ENCODE results near the gene RHEX. TPM values are rescaled to one million over a fixed set of nuclear protein-coding genes. Genes with fewer than 3 reads are reported as not detected.

The RHEX gene
- total and polyA plus RNA-seq, 2 donors (not counting 1 experiment from before 2014, with no cell fraction given) = not detected

- Histone ChIP-seq H3K27me3 (ENCODE audit: control insufficient read depth, insufficient read depth, low read length) (peaks cover 9% of the 10 kb centered on the region), H3K79me2 (ENCODE audit: control insufficient read depth, insufficient read depth, low read length) (no peaks in the 10 kb centered on the region), H3K4me1 (ENCODE audit: control insufficient read depth, extremely low read depth, insufficient read depth, low read length) (no peaks in the 10 kb centered on the region), H2AFZ (ENCODE audit: low read length) (no peak overlapping the region), H3K4me2 (ENCODE audit: extremely low read depth, insufficient read depth, low read length) (no peak overlapping the region), H3K36me3 (ENCODE audit: control insufficient read depth, insufficient read depth, low read length) (no peaks in the 10 kb centered on the region), H3K4me3 (replicated peaks in 1 of 4; ENCODE audit: control extremely low read depth in 1 of 4, insufficient read depth in 1 of 4, low read depth in 3 of 4, low read length in 4 of 4) (no peak overlapping the region), H3K9me3 (ENCODE audit: control insufficient read depth, insufficient read depth, low read depth, low read length) (no peaks in the 10 kb centered on the region), H3K9ac (ENCODE audit: insufficient read depth, low read length) (no peak overlapping the region), H3K27ac (ENCODE audit: insufficient read depth, low read length) (no peak overlapping the region), H4K20me1 (ENCODE audit: control insufficient read depth, extremely low read depth, insufficient read depth, low read length) (no peaks in the 10 kb centered on the region)
- no peak for TF ChIP-seq CTCF (conservative IDR thresholded peaks at IDR 0.05 in 1 of 2, IDR thresholded peaks at IDR 0.05 in 1 of 2; ENCODE audit: low read depth in 1 of 2, low read length in 2 of 2)
- no peak for TF ChIP-seq EZH2 (IDR thresholded peaks at IDR 0.05; ENCODE audit: low read length, missing control alignments)
- DNase-seq (ENCODE audit: low read depth in 2 of 2) = no peak
Measured at GRCh38 chr1:206122686-206123085, 69.7 kb downstream of the RHEX start.

- Histone ChIP-seq H3K4me3 (replicated peaks in 1 of 4; ENCODE audit: control extremely low read depth in 1 of 4, insufficient read depth in 1 of 4, low read depth in 3 of 4, low read length in 4 of 4) (no peak overlapping the region), H3K9me3 (ENCODE audit: control insufficient read depth, insufficient read depth, low read depth, low read length) (no peaks in the 10 kb centered on the region), H2AFZ (ENCODE audit: low read length) (no peak overlapping the region), H3K4me2 (ENCODE audit: extremely low read depth, insufficient read depth, low read length) (no peak overlapping the region), H3K27me3 (ENCODE audit: control insufficient read depth, insufficient read depth, low read length) (peaks cover 15% of the 10 kb centered on the region), H3K9ac (ENCODE audit: insufficient read depth, low read length) (no peak overlapping the region), H3K36me3 (ENCODE audit: control insufficient read depth, insufficient read depth, low read length) (no peaks in the 10 kb centered on the region), H3K27ac (ENCODE audit: insufficient read depth, low read length) (no peak overlapping the region), H3K4me1 (ENCODE audit: control insufficient read depth, extremely low read depth, insufficient read depth, low read length) (no peaks in the 10 kb centered on the region), H4K20me1 (ENCODE audit: control insufficient read depth, extremely low read depth, insufficient read depth, low read length) (no peaks in the 10 kb centered on the region), H3K79me2 (ENCODE audit: control insufficient read depth, insufficient read depth, low read length) (no peaks in the 10 kb centered on the region)
- DNase-seq (ENCODE audit: low read depth in 2 of 2) = no peak
- TF ChIP-seq CTCF (conservative IDR thresholded peaks at IDR 0.05 in 1 of 2, IDR thresholded peaks at IDR 0.05 in 1 of 2; ENCODE audit: low read depth in 1 of 2, low read length in 2 of 2) (no peak), EZH2 (IDR thresholded peaks at IDR 0.05; ENCODE audit: low read length, missing control alignments) (no peak)
Measured at GRCh38 chr1:206125346-206125745, 72.4 kb downstream of the RHEX start.

- Histone ChIP-seq H3K36me3 (ENCODE audit: control insufficient read depth, insufficient read depth, low read length) (no peaks in the 10 kb centered on the region), H3K9ac (ENCODE audit: insufficient read depth, low read length) (no peak overlapping the region), H3K9me3 (ENCODE audit: control insufficient read depth, insufficient read depth, low read depth, low read length) (no peaks in the 10 kb centered on the region), H3K4me2 (ENCODE audit: extremely low read depth, insufficient read depth, low read length) (no peak overlapping the region), H2AFZ (ENCODE audit: low read length) (no peak overlapping the region), H3K27me3 (ENCODE audit: control insufficient read depth, insufficient read depth, low read length) (peaks cover 18% of the 10 kb centered on the region), H3K79me2 (ENCODE audit: control insufficient read depth, insufficient read depth, low read length) (no peaks in the 10 kb centered on the region), H3K27ac (ENCODE audit: insufficient read depth, low read length) (no peak overlapping the region), H3K4me3 (replicated peaks in 1 of 4; ENCODE audit: control extremely low read depth in 1 of 4, insufficient read depth in 1 of 4, low read depth in 3 of 4, low read length in 4 of 4) (no peak overlapping the region), H4K20me1 (ENCODE audit: control insufficient read depth, extremely low read depth, insufficient read depth, low read length) (no peaks in the 10 kb centered on the region), H3K4me1 (ENCODE audit: control insufficient read depth, extremely low read depth, insufficient read depth, low read length) (no peaks in the 10 kb centered on the region)
- no peak for DNase-seq (ENCODE audit: low read depth in 2 of 2)
- TF ChIP-seq CTCF (conservative IDR thresholded peaks at IDR 0.05 in 1 of 2, IDR thresholded peaks at IDR 0.05 in 1 of 2; ENCODE audit: low read depth in 1 of 2, low read length in 2 of 2) (no peak), EZH2 (IDR thresholded peaks at IDR 0.05; ENCODE audit: low read length, missing control alignments) (no peak)
Measured at GRCh38 chr1:206127336-206127735, 74.4 kb downstream of the RHEX start.
